HG03060 (cell line): ENCODE measurements around the gene HNRNPCL1.
"Not testable (repeated sequence)": the region's sequence is repeated elsewhere in the genome, so short reads cannot be mapped to it uniquely, and the experiment has no call there.

Experiments used
- ATAC-seq: cut with Tn5 transposase; IDR thresholded peaks from one replicate; pipeline ENCODE4 v1.9.1; 2021; ENCODE audit warnings: low read depth, moderate number of reproducible peaks; ENCODE audit not compliant: unreplicated experiment

The HNRNPCL1 gene

GRCh38 chr1:12848620-12849019 lies at the start of gene HNRNPCL1:
TSS of gene HNRNPCL1 (minus strand) at chr1:12848720. CDS start at chr1:12848289, 431 bp downstream.
- not testable (repeated sequence) for ATAC-seq

GRCh38 chr1:12898170-12898569 lies 49.6 kb upstream of the HNRNPCL1 start, which contains the start of gene PRAMEF10:
TSS of gene PRAMEF10 (minus strand) at chr1:12898270. CDS start at chr1:12895847, 2,423 bp downstream.
- not testable (repeated sequence) for ATAC-seq

DNA sequence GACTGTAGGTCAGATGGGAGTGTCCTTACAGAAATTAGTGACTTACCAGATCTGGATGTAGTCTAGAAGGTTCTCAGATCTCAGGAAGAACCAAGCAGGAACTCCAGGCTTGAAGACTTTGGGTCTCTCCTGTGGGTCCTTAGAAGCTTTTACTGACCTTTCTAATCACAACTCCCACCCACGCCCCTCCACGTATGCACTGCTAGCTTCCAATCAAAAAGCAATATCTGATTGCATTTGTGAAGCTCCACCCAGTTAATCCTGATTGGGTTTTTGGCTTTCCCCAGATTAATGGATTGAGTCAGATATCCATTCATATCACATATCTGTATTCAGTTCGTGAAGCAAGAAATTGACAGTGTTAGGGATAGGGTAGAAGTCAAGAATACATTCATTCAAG lies 37.6 kb upstream of the HNRNPCL1 start, which contains the start of gene PRAMEF4:
PRAMEF4 (minus strand) TSS at position 101 of the 400 bp plus-strand sequence. CDS start 2,807 bp downstream, outside the sequence.
- ATAC-seq = not testable (repeated sequence)

GRCh38 chr1:12878453-12878852 lies 29.9 kb upstream of the HNRNPCL1 start:
- ATAC-seq = not testable (repeated sequence)

DNA sequence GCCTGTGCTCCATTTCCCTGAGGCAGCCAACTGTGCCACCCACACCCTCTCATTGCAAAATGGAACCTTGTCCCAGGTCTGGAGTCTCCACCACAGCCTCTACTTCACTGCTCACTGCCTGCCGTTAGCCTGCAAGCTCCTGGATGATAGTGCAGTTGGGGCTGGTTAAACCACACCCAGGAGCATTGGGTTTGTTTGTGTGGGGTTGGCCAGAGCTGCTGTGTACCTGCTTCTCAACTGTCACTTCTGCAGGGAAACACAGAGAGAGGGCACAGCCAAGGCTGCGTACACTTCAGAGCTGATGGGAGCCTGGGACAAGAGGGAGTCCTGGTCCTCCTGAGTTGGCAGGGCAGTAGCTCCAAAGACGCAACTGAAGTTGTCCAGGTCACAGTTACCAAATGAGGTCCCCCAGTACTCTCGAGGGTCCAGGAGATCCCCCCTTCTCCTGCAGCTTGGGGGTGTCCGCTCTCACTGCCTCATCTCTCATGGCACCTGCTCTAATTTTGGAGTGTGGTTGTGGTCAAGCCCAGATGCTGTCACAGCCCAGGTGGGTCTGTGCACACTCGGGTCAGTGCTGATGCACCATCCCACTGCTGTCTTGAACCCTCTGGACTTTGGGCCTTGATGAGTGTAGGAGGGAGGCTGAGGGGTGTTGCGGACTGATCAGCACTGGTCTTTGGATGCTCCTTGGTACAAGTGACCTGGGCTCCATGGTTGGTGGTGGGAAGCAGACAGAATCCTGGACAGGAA lies 14.8 kb upstream of the HNRNPCL1 start:
- not testable (repeated sequence) for ATAC-seq

DNA sequence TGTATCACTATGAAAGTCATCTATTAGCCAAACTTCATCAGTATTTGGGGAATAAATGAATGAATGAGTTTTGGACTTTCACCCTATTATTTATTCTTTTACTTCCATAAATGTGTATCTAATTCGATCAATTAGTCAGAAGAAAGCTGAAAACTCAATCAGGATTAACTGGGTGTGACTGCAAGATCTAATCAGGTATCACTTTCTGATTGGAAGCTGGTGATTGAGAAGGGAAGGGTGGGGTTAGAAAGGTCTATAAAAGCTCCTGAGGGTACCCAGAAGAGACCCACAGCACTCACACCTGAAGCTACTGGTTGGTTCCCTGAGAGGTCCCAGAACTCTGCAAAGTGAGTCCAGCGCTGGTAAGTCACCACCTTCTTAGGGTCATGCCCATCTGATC lies 8.3 kb upstream of the HNRNPCL1 start, which contains the start of gene PRAMEF2:
PRAMEF2 (plus strand) TSS at position 301 of the 400 bp plus-strand sequence. CDS start 1,924 bp downstream, outside the sequence.
- not testable (repeated sequence) for ATAC-seq

GRCh38 chr1:12851779-12852178 lies 3.3 kb upstream of the HNRNPCL1 start:
- no peak for ATAC-seq

DNA sequence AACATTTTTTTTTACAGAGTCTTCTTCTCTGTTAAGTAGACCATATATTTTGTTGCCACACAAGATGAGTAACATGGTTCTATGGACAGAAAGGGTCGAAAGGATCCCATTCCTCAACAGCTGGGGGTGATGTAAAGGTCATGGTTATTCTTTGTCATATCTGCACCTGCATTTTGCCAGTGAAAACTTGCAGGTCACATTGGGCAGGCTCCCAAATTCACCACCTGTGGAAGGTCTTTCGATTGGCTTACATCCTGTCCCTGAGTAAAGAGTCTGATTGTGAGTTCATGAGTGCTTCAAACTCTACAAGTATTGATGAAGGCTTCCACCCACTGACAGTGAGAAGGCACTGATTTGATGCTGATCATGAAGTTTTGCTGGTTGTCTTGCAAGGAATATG lies 15.3 kb downstream of the HNRNPCL1 start:
- not testable (repeated sequence) for ATAC-seq

GRCh38 chr1:12831310-12831709 lies 17.2 kb downstream of the HNRNPCL1 start, which contains the start of gene PRAMEF11:
TSS of gene PRAMEF11 (minus strand) at chr1:12831410. CDS start at chr1:12828789, 2,621 bp downstream.
- ATAC-seq = not testable (repeated sequence)

DNA sequence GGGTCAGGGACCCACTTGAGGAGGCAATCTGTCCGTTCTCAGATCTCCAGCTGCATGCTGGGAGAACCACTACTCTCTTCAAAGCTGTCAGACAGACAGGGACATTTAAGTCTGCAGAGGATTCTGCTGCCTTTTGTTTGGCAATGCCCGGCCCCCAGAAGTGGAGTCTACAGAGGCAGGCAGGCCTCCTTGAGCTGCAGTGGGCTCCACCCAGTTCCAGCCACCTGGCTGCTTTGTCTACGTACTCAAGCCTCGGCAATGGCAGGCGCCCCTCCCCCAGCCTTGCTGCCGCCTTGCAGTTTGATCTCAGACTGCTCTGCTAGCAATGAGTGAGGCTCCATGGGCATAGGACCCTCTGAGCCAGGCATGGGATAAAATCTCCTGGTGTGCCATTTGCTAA lies 29.5 kb downstream of the HNRNPCL1 start:
- not testable (repeated sequence) for ATAC-seq

GRCh38 chr1:12811409-12811784 lies 37.1 kb downstream of the HNRNPCL1 start:
- ATAC-seq = no peak

DNA sequence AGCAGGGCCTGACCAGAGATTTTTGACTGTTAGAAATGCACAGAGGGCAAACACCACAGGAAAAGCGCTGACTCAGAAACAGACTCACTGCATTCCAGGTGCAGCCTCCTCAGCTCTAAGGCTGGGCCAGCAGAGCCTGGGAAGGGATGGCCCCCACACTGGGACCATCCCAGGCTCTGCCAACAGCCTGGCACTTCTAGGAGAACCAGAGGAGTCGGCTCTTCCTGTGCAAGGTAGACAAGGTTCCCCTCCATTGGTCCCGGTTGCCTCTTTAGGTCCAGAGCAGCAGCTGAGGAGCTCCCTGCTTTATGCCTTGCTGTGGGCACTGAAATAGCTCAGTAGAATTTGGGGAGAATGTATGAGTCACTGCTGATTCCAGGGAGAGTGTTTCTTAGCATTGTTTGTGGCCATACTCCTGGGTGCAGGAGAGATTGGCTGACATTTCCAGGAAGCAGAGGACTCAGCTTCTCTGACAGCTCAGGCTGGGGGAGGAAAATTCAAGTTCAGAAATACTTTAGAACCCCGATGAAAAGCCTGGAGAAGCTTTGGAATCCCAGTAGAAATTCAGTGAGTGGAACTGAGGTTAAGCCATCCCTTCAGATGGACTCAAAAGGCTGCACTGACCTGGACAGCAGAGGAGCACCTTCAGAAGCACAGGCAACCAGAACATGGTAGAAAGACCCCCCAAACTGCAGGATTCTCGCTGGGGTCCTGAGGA lies 37.7 kb downstream of the HNRNPCL1 start:
- ATAC-seq = no peak

DNA sequence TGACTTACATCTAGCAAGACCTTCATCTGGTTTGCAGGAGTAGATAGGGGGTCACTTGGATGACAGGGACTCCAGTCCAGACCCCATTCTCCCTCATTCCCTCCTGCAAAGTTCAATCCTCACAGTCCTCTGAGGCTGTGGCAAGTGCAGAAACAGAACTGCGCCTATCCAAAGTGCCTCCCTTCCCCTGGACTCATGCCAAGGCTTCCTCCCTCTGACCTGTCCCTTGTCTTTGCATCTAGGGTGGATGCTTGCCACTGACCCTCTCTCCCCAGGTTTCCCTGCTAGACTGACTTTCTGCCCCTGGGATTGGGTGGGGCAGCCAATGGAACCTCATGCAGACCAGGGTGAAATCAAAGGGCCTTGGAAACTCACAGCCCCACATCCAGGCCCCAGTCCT lies 38.6 kb downstream of the HNRNPCL1 start:
- ATAC-seq = no peak

- ATAC-seq = no peak
Measured at GRCh38 chr1:12799730-12800129, 48.8 kb downstream of the HNRNPCL1 start.

GRCh38 chr1:12798911-12799310 lies 49.6 kb downstream of the HNRNPCL1 start:
- ATAC-seq = no peak
